Fibroblast of the aortic adventitia (primary cell): ENCODE data around the gene CABLES1. TPM values are rescaled to one million over a fixed set of nuclear protein-coding genes. Genes with fewer than 3 reads are reported as not detected.

Source experiments
- DNase-seq: peaks from one replicate; pipeline ENCODE4 v3.0.0-alpha.2; 2010; ENCODE audit warnings: low read depth
- H3K4me3 ChIP-seq: 2 replicates; pipeline ENCODE4 v1.5.1; 2011; ENCODE audit warnings: low read depth, mild to moderate bottlenecking, control low read depth, low read length, moderate library complexity
- total RNA-seq: library from RNA; depleted of rRNA; stranded (reverse); fragments of >200 nt; gene quantifications from 2 replicates; pipeline ENCODE4 v1.2.3, GENCODE V29; 2012; ENCODE audit warnings: low replicate concordance
- TF ChIP-seq, protein P1 (sequence below): IDR thresholded peaks from 2 replicates; pipeline ENCODE4 v1.5.1; 2011; ENCODE audit warnings: mild to moderate bottlenecking, low read length, control low read depth, inconsistent platforms; ENCODE audit not compliant: insufficient read depth

CABLES1 gene
- total RNA-seq, 1 donor, result 7.4 TPM

GRCh38 chr18:23291456-23292205 lies 156.3 kb downstream of the CABLES1 start:
- DNase-seq, result peak; percentile 91
- H3K4me3 ChIP-seq, result no peak overlapping the region

GRCh38 chr18:23300231-23300805 lies 165.0 kb downstream of the CABLES1 start:
- TF ChIP-seq, protein P1, sequence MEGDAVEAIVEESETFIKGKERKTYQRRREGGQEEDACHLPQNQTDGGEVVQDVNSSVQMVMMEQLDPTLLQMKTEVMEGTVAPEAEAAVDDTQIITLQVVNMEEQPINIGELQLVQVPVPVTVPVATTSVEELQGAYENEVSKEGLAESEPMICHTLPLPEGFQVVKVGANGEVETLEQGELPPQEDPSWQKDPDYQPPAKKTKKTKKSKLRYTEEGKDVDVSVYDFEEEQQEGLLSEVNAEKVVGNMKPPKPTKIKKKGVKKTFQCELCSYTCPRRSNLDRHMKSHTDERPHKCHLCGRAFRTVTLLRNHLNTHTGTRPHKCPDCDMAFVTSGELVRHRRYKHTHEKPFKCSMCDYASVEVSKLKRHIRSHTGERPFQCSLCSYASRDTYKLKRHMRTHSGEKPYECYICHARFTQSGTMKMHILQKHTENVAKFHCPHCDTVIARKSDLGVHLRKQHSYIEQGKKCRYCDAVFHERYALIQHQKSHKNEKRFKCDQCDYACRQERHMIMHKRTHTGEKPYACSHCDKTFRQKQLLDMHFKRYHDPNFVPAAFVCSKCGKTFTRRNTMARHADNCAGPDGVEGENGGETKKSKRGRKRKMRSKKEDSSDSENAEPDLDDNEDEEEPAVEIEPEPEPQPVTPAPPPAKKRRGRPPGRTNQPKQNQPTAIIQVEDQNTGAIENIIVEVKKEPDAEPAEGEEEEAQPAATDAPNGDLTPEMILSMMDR, result no peak
- no peak for DNase-seq
- H3K4me3 ChIP-seq, result no peak overlapping the region

More at GRCh38 chr18:23291456-23292205, 156.3 kb downstream of the CABLES1 start:
- TF ChIP-seq, protein P1, result no peak

- H3K4me3 ChIP-seq, result no peak overlapping the region
- TF ChIP-seq, protein P1, result no peak
- DNase-seq, result no peak
These were observed 166.7 kb downstream of the CABLES1 start for GRCh38 chr18:23301972-23302371.

- no peak for DNase-seq
- H3K4me3 ChIP-seq, result no peak overlapping the region
- TF ChIP-seq, protein P1, result no peak
These were observed 167.2 kb downstream of the CABLES1 start for GRCh38 chr18:23302511-23302850.

GRCh38 chr18:23302851-23303527 lies 167.7 kb downstream of the CABLES1 start:
- TF ChIP-seq, protein P1, result no peak
- peak; percentile 83 for DNase-seq
- no peak overlapping the region for H3K4me3 ChIP-seq

DNA sequence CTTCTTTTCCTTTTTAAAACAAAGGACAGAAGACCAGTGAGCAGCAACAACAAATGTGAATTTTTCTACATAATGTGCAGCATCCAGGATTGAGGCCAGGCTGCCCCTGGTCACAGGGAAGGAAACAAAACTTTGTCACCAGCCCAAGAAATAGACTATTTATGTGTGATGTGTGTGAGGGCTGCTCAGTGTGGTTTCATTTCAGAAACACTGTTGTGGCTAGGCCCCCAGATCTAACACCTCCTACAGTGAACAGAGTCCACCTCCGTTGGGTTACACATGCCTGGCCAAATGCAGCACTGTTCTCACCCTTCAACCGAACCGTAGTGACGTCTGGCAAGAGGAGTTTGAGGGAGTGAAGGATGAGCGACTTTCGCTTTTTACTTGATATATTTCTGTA lies 171.5 kb downstream of the CABLES1 start:
- TF ChIP-seq, protein P1, result no peak
- no peak overlapping the region for H3K4me3 ChIP-seq

More for the DNA sequence above, 171.5 kb downstream of the CABLES1 start:
- no peak for DNase-seq
